Gastrocnemius medialis (tissue), 4 donors: ENCODE measurements around the gene GGT7. TPM values are rescaled to one million over a fixed set of nuclear protein-coding genes. Genes with fewer than 3 reads are reported as not detected.
A peak's percentile ranks its signal among the peaks of the same experiment; 100 is the strongest.
"Not testable (repeated sequence)": the region's sequence is repeated elsewhere in the genome, so short reads cannot be mapped to it uniquely, and the experiment has no call there.

Experiments used
- ATAC-seq, 2 donors: fragments of 150-250 bp; one replicate each; pipeline ENCODE4 v1.9.1; 2016
- DNase-seq, 2 donors: peaks; one replicate each; pipeline ENCODE4 v3.0.0-alpha.2; 2019
- H3K27ac ChIP-seq, 4 donors: fragments of 200-600 bp; sonication (generic); 1 replicate in 1 of 4; 2 replicates in 3 of 4; pipeline ENCODE4 v1.5.1; 2016 to 2018; ENCODE audit warnings: mild to moderate bottlenecking in 2 of 4, moderate library complexity in 1 of 4
- H3K27me3 ChIP-seq, 3 donors: fragments of 200-600 bp; sonication (generic) in 2 of 3; 1 replicate in 1 of 3; 2 replicates in 2 of 3; pipeline versions ENCODE4 v1.5.1 to v1.6.0; 2016 to 2019; ENCODE audit warnings: mild to moderate bottlenecking in 1 of 3, moderate library complexity in 1 of 3
- H3K36me3 ChIP-seq, 2 donors: fragments of 200-600 bp; sonication (generic) in 1 of 2; one replicate each; pipeline ENCODE4 v1.5.1; 2017 to 2018
- H3K4me1 ChIP-seq, 2 donors: fragments of 200-600 bp; sonication (generic) in 1 of 2; one replicate each; pipeline ENCODE4 v1.5.1; 2016 to 2017; ENCODE audit warnings: mild to moderate bottlenecking in 2 of 2
- H3K4me3 ChIP-seq, 4 donors: fragments of 200-600 bp; sonication (generic) in 3 of 4; 1 replicate in 1 of 4; 2 replicates in 3 of 4; pipeline ENCODE4 v1.5.1; 2016 to 2019; ENCODE audit warnings: mild to moderate bottlenecking in 2 of 4
- H3K9me3 ChIP-seq, 3 donors: fragments of 200-600 bp; sonication (generic) in 2 of 3; 1 replicate in 1 of 3; 2 replicates in 2 of 3; pipeline ENCODE4 v1.5.1; 2016 to 2019
- CTCF ChIP-seq, 5 experiments: fragments of 450-650 bp in 3 of 5; fragments of 200-600 bp in 2 of 5; sonication (generic) in 2 of 5; IDR thresholded peaks in 4 of 5; conservative IDR thresholded peaks in 1 of 5; 1 replicate in 4 of 5; 2 replicates in 1 of 5; pipeline ENCODE4 v1.5.1; 2016 to 2019; ENCODE audit warnings: antibody characterized with exemption in 5 of 5, mild to moderate bottlenecking in 3 of 5, moderate library complexity in 3 of 5
- POLR2A ChIP-seq, 2 donors: fragments of 450-650 bp; IDR thresholded peaks; one replicate each; pipeline ENCODE4 v1.6.1; 2017; ENCODE audit warnings: antibody characterized with exemption in 2 of 2, mild to moderate bottlenecking in 2 of 2, moderate library complexity in 2 of 2
- in situ Hi-C, 4 donors: fragments of 200-750 bp; cut with MboI; loops; one replicate each; pipeline versions ENCODE4 v1.15.0 to v1.8.0; 2017; ENCODE audit warnings: low sequenced_read_pairs in 4 of 4
- intact Hi-C: fragments of 100-400 bp; cut with DNase I; formaldehyde crosslinking; loops from one replicate; pipeline ENCODE4 v1.15.1; 2023; ENCODE audit warnings: low total_unique reads
- total RNA-seq, 4 donors: library from RNA; depleted of rRNA; stranded (reverse); fragments of >200 nt; gene quantifications; one replicate each; pipeline versions ENCODE4 v1.1.0 to v1.2.3, GENCODE V29; 2016

The GGT7 gene
- total RNA-seq, 4 donors from 2014 or later: 11.4 to 54.2 (median 15.4) TPM

DNA sequence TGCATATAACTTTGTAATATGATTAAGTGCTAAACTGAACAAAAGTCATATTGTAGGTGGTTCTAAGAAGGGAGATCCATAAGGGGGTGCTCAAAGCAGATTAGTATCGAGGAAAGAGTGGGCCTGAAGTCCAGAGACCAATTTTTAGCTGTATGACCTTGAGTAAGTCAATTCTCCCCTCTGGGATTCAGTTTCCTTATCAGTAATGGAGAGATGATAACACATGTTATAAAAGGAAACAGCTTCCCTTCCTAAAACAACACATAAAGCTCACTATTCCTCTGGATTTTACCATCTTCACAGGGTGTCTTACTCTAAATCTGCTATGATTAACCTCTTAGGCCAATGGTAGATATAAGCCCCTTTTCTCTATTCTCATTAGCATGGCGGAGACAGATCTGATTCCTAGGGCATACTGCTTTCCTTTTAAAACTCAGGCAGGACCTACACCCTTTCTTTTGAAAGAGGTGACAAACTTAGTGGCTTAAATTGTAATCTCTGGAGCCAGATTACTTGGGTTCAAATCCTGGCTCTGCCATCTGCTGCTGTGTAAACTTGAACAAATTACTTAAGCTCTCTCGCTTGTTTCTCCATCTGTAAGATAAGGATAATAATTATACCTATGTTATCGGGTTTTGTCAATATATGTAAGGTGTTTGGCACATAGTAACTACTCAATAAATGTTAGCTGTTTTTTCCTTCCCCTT, 43.2 kb upstream of the GGT7 start:
- ATAC-seq (no peak), DNase-seq (no peak)
- peak overlapping the region; percentile 29 to 65 (median 54) for H3K27ac ChIP-seq
- H3K9me3 ChIP-seq: no peaks in the 10 kb centered on the region
- peaks cover 0 to 19% of the 10 kb centered on the region in 2 donors for H3K36me3 ChIP-seq
- in situ Hi-C loops: no loop called here
- H3K27me3 ChIP-seq: no peaks in the 10 kb centered on the region
- H3K4me3 ChIP-seq: no peak overlapping the region
- TF ChIP-seq POLR2A (IDR thresholded peaks at IDR 0.05) (no peak), CTCF (IDR thresholded peaks at IDR 0.05 in 4 of 5, conservative IDR thresholded peaks at IDR 0.05 in 1 of 5) (no peak)
- peaks cover 27 to 33% of the 10 kb centered on the region in 2 donors for H3K4me1 ChIP-seq
- intact Hi-C loops: no loop called here

- in situ Hi-C loops (no loop called here), intact Hi-C loops (no loop called here)
- peaks cover 27 to 33% of the 10 kb centered on the region in 2 donors for H3K4me1 ChIP-seq
- peaks cover 0 to 13% of the 10 kb centered on the region in 2 donors for H3K36me3 ChIP-seq
- no peaks in the 10 kb centered on the region for H3K9me3 ChIP-seq
- TF ChIP-seq POLR2A (IDR thresholded peaks at IDR 0.05) (no peak), CTCF (IDR thresholded peaks at IDR 0.05 in 4 of 5, conservative IDR thresholded peaks at IDR 0.05 in 1 of 5) (no peak)
- no peak for DNase-seq
- peak overlapping the region; percentile 29 to 65 (median 54) for H3K27ac ChIP-seq
- H3K4me3 ChIP-seq: no peak overlapping the region
- ATAC-seq: no peak
- H3K27me3 ChIP-seq: no peaks in the 10 kb centered on the region
Measured at GRCh38 chr20:34915131-34915530, 42.5 kb upstream of the GGT7 start.

DNA sequence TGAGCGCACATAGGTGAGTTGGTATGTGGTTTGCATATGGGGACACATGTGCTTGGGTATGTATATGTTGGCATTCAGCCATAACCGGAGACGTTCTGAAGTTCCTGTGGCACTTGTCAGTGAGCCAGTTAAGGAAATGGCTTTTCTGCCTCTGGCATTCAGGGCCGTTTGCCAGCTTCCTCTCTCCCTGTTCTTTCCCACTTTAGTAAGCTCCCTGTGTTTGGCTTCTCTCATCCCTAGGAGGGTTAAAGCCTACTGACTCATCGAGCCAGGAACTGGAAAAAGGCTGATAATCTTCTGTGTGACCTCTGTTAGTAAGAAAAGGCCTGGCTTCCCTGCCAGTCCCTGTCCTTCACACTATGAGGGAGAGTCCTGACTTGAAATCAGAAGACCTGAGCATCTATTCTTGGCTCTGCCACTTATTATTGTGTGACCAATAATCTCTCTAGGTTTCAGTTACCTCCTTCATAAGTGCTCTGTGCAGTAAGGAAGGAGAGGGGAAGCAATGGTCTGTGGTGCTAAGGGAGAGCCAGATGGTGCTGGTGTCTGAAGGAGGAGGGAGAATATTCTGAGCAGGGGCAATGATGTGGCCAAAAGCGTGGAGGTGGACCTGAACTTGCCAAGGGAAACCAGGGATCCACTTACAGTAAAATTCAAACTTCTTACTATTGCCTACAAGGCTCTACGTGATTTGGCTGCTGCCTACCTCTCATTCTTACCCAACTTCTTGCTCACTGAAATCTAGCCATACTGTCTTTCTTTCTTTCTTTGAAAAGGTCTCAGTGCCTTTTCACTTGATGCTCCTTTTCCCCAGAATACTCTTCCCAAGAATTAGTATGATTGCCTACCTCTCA, 35.2 kb upstream of the GGT7 start:
- H3K9me3 ChIP-seq: no peaks in the 10 kb centered on the region
- peak; percentile 56 to 69 for DNase-seq
- H3K27ac ChIP-seq: peak overlapping the region; percentile 79 to 89 (median 87)
- intact Hi-C loops (no loop called here), in situ Hi-C loops (no loop called here)
- H3K36me3 ChIP-seq: no peaks in the 10 kb centered on the region
- peak in 1 of 2 donors; percentile 16 for TF ChIP-seq POLR2A (IDR thresholded peaks at IDR 0.05)
- no peak for TF ChIP-seq CTCF (IDR thresholded peaks at IDR 0.05 in 4 of 5, conservative IDR thresholded peaks at IDR 0.05 in 1 of 5)
- ATAC-seq: peak; percentile 88 to 97
- no peaks in the 10 kb centered on the region for H3K27me3 ChIP-seq
- H3K4me1 ChIP-seq: peaks cover 35 to 41% of the 10 kb centered on the region in 2 donors
- no peak overlapping the region for H3K4me3 ChIP-seq

DNA sequence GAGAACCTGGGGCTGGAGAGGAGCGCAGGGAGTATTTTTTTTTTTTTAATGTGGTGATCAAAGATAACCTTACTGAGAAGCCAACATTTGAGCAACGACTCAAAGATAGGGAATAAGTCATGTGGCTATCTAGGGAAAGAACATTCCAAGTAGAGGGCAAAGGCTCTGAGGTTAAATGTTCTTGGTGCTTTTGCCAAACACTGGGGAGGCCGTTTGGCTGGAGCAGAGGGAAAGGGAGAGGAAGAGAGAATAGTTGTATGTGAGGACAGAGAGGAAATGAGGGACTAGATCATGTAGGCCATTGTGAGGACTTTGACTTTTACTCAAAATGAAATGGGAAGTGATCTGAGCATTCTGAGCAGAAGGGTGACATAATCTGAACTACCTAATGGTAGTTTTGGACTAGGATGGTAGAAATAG, 31.6 kb upstream of the GGT7 start:
- H3K4me1 ChIP-seq: peaks cover 47 to 60% of the 10 kb centered on the region in 2 donors
- H3K9me3 ChIP-seq: no peaks in the 10 kb centered on the region
- intact Hi-C loops: no loop called here
- in situ Hi-C loops: no loop called here
- no peak overlapping the region for H3K4me3 ChIP-seq
- ATAC-seq: peak in 1 of 2 donors; percentile 37
- DNase-seq: no peak
- TF ChIP-seq POLR2A (IDR thresholded peaks at IDR 0.05): no peak
- TF ChIP-seq CTCF (IDR thresholded peaks at IDR 0.05 in 4 of 5, conservative IDR thresholded peaks at IDR 0.05 in 1 of 5): no peak
- no peaks in the 10 kb centered on the region for H3K27me3 ChIP-seq
- peak overlapping the region; percentile 78 to 89 (median 82) for H3K27ac ChIP-seq
- no peaks in the 10 kb centered on the region for H3K36me3 ChIP-seq

DNA sequence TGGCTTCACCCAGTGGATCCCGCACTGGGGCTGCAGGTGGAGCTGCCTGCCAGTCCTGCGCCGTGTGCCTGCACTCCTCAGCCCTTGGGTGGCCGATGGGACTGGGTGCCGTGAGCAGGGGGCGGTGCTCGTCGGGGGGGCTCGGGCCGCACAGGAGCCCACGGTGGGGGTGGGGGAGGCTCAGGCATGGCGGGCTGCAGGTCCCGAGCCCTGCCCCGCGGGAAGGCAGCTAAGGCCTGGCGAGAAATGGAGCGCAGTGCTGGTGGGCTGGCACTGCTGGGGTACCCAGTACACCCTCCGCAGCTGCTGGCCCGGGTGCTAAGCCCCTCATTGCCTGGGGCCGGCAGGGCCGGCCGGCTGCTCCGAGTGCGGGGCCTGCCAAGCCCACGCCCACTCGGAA, 26.1 kb upstream of the GGT7 start:
- peaks cover 51 to 66% of the 10 kb centered on the region in 2 donors for H3K4me1 ChIP-seq
- DNase-seq, ATAC-seq, H3K27me3 ChIP-seq, H3K9me3 ChIP-seq, H3K36me3 ChIP-seq, intact Hi-C loops, H3K4me3 ChIP-seq, in situ Hi-C loops: not testable (repeated sequence)
- peak overlapping the region; percentile 69 to 89 (median 82) for H3K27ac ChIP-seq

- ATAC-seq, in situ Hi-C loops, H3K36me3 ChIP-seq, DNase-seq, H3K27me3 ChIP-seq, H3K9me3 ChIP-seq, intact Hi-C loops, H3K4me3 ChIP-seq: not testable (repeated sequence)
- peak overlapping the region in 1 of 4 donors; percentile 86 for H3K27ac ChIP-seq
- H3K4me1 ChIP-seq: peaks cover 45 to 62% of the 10 kb centered on the region in 2 donors
Measured at GRCh38 chr20:34898129-34898528, 25.5 kb upstream of the GGT7 start.
